GM13977 (cell line): ENCODE measurements around the gene TSC22D4.

Experiments
- DNase-seq: peaks from one replicate; pipeline ENCODE4 v3.0.0; 2012; ENCODE audit warnings: low spot score
- in situ Hi-C: fragments of 300-500 bp; cut with MboI; formaldehyde crosslinking; loops from one replicate; pipeline ENCODE4 v1.12.0; 2022; ENCODE audit warnings: low sequenced_read_pairs, low pct_unique_long_range_greater_than_20kb, mixed read lengths, inconsistent platforms; ENCODE audit not compliant: unreplicated experiment
- TF ChIP-seq, protein P1 (sequence below): IDR thresholded peaks from 2 replicates; pipeline ENCODE4 v1.5.1; 2012; ENCODE audit warnings: mild to moderate bottlenecking, control low read depth; ENCODE audit not compliant: insufficient read depth; ENCODE audit errors: extremely low read depth, missing control alignments

Gene TSC22D4

DNA sequence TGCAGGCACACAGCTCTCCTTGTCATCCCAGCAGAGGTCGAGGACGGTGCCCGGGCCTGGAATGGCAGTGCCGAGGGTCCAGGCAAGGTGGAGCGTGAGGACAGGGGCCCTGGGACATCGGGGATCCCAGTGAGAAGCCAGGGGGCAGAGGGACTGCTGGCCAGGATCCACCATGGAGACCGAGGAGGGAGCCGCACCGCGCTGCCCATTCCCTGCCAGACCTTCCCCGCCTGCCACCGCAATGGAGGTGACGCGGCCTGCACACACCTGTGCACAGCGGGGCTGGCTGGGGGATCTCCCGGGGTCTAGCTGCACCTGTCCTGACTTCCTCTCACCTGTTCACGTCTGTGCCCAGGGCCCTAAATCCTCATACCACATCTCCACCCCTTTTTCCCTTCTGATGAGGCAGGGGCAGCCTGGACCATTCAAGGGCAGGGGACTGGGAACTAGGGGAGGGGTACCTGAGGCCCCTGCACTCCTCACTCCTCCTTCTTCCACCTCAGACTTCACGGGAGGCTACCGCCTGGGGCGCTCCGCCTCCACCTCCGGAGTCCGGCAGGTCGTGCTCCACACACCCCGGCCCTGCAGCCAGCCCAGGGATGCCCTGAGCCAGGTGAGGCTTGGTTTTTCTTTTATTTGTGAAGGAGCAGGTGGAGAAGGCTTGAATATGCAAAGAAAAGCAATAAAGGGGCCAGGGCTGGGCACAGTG is 11.6 kb upstream of the TSC22D4 start:
- DNase-seq: peak; percentile 24
- TF ChIP-seq, protein P1, sequence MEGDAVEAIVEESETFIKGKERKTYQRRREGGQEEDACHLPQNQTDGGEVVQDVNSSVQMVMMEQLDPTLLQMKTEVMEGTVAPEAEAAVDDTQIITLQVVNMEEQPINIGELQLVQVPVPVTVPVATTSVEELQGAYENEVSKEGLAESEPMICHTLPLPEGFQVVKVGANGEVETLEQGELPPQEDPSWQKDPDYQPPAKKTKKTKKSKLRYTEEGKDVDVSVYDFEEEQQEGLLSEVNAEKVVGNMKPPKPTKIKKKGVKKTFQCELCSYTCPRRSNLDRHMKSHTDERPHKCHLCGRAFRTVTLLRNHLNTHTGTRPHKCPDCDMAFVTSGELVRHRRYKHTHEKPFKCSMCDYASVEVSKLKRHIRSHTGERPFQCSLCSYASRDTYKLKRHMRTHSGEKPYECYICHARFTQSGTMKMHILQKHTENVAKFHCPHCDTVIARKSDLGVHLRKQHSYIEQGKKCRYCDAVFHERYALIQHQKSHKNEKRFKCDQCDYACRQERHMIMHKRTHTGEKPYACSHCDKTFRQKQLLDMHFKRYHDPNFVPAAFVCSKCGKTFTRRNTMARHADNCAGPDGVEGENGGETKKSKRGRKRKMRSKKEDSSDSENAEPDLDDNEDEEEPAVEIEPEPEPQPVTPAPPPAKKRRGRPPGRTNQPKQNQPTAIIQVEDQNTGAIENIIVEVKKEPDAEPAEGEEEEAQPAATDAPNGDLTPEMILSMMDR: no peak
- in situ Hi-C loops: no loop called here

DNA sequence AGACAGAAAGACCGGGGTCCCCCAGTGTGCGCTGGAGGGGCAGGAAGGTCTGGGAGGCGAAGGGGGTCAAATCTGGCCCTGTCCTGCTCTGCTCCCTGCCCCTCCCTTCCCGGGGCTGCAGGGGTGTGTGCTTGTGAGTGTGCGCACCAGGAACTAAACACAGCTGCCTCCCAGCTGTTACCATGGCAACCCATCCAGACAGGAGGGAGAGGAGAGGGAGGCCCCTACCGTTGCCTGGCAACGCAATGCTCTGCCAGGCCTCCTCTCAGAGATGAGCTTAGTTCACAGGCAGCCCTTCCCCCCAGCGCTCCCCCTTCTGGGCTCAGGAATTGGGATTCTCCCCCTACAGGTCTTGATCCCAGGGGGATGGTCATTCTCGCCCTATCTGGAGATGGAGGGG is 10.8 kb upstream of the TSC22D4 start:
- in situ Hi-C loops: loop anchor here (5.0 kb wide), 1 partner anchor 67 kb away; no protein-coding TSS in a partner anchor
- peak; percentile 92 for DNase-seq
- TF ChIP-seq, protein P1: no peak

- in situ Hi-C loops: loop anchor here (5.0 kb wide), 1 partner anchor 68 kb away; no protein-coding TSS in a partner anchor
- no peak for DNase-seq
- TF ChIP-seq, protein P1: no peak
Observed at GRCh38 chr7:100489121-100489520, 10.1 kb upstream of the TSC22D4 start.

DNA sequence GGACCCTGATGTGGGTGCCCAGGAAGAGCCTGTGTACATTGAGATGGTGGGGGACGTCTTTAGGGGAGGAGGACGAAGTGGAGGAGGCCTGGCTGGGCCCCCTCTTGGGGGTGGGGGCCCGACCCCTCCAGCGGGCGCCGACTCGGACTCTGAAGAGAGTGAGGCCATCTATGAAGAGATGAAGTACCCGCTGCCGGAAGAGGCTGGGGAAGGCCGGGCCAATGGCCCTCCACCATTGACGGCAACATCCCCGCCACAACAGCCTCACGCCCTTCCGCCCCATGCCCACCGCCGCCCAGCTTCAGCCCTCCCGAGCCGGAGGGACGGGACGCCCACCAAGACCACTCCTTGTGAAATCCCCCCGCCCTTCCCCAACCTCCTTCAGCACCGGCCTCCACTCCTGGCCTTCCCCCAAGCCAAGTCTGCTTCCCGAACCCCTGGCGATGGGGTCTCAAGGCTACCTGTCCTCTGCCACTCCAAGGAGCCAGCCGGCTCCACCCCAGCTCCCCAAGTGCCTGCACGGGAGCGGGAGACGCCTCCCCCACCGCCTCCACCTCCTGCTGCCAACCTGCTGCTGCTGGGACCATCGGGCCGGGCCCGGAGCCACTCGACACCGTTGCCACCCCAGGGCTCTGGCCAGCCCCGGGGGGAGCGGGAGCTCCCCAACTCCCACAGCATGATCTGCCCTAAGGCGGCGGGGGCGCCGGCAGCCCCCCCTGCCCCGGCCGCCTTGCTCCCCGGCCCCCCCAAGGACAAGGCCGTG is 9.5 kb upstream of the TSC22D4 start:
- TF ChIP-seq, protein P1: no peak
- in situ Hi-C loops: loop anchor here (5.0 kb wide), 1 partner anchor 69 kb away; no protein-coding TSS in a partner anchor

DNA sequence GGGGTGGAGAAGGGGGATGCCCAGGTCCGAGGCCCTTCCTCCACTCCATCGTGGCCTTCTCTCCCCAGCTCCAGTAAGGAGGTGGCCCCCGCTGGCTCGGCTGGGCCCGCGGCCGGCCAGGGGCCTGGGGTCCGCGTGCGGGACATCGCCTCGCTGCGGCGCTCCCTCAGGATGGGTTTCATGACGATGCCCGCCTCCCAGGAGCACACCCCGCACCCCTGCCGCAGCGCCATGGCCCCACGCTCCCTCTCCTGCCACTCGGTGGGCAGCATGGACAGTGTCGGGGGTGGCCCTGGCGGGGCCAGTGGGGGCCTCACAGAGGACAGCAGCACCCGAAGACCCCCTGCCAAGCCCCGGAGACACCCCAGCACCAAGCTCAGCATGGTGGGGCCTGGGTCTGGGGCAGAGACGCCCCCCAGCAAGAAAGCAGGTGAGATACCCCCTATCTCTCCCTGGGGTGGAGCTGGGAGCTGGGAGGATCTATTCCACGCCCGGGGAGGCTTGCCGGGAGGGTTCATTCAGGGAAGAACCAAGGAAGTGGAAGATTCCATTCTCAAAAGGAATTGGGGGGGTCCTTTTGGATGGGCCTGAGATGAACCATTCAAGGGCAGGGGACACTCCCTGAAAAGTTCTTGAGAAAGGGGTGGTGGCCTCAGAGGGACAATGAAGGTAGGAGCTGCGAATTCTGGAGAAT is 7.9 kb upstream of the TSC22D4 start:
- no peak for DNase-seq
- in situ Hi-C loops: loop anchor here (5.0 kb wide), 1 partner anchor 70 kb away; no protein-coding TSS in a partner anchor
- TF ChIP-seq, protein P1: no peak

More for the DNA sequence above, 9.5 kb upstream of the TSC22D4 start:
- DNase-seq: peak; percentile 14

- in situ Hi-C loops: loop anchor here (5.0 kb wide), 1 partner anchor 71 kb away; no protein-coding TSS in a partner anchor
Observed at GRCh38 chr7:100486111-100486636, 7.2 kb upstream of the TSC22D4 start.

More at GRCh38 chr7:100486111-100486636, 7.2 kb upstream of the TSC22D4 start:
- DNase-seq: peak; percentile 13
- TF ChIP-seq, protein P1: no peak
